ENCODE measurements around the gene SND1.

DNA sequence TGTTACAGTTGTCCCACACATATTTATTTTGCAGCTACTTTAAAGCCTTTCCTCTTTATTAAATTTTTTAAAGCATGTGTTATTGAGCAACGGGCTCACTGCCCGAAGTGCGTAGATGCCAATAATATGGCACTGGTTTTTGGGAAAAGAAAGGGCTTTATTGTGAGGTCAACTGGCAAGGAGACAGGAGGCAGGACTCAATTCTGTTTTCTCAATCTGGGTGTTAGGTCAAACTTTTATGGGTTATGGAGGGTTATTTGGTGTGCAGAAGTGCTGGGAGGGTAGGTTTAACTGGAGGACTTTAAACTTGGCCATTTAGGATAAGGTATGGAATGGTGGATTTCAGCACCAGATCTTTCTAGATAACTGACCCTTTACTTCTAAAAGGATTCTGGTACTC is 195.6 kb downstream of the SND1 start:
- TF ChIP-seq, protein P1, sequence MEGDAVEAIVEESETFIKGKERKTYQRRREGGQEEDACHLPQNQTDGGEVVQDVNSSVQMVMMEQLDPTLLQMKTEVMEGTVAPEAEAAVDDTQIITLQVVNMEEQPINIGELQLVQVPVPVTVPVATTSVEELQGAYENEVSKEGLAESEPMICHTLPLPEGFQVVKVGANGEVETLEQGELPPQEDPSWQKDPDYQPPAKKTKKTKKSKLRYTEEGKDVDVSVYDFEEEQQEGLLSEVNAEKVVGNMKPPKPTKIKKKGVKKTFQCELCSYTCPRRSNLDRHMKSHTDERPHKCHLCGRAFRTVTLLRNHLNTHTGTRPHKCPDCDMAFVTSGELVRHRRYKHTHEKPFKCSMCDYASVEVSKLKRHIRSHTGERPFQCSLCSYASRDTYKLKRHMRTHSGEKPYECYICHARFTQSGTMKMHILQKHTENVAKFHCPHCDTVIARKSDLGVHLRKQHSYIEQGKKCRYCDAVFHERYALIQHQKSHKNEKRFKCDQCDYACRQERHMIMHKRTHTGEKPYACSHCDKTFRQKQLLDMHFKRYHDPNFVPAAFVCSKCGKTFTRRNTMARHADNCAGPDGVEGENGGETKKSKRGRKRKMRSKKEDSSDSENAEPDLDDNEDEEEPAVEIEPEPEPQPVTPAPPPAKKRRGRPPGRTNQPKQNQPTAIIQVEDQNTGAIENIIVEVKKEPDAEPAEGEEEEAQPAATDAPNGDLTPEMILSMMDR (IDR thresholded peaks at IDR 0.05; ENCODE audit: low read depth, low read length, missing input control): no peak
- TF ChIP-seq JUND (IDR thresholded peaks at IDR 0.05): no peak
- no peak for TF ChIP-seq SP1 (IDR thresholded peaks at IDR 0.05)
- no peak for TF ChIP-seq RXRA (IDR thresholded peaks at IDR 0.05)
- TF ChIP-seq NR2F2 (IDR thresholded peaks at IDR 0.05): no peak
- TF ChIP-seq TAF1 (conservative IDR thresholded peaks at IDR 0.05): no peak
- TF ChIP-seq RAD21 (IDR thresholded peaks at IDR 0.05): no peak
- TF ChIP-seq, protein P2, sequence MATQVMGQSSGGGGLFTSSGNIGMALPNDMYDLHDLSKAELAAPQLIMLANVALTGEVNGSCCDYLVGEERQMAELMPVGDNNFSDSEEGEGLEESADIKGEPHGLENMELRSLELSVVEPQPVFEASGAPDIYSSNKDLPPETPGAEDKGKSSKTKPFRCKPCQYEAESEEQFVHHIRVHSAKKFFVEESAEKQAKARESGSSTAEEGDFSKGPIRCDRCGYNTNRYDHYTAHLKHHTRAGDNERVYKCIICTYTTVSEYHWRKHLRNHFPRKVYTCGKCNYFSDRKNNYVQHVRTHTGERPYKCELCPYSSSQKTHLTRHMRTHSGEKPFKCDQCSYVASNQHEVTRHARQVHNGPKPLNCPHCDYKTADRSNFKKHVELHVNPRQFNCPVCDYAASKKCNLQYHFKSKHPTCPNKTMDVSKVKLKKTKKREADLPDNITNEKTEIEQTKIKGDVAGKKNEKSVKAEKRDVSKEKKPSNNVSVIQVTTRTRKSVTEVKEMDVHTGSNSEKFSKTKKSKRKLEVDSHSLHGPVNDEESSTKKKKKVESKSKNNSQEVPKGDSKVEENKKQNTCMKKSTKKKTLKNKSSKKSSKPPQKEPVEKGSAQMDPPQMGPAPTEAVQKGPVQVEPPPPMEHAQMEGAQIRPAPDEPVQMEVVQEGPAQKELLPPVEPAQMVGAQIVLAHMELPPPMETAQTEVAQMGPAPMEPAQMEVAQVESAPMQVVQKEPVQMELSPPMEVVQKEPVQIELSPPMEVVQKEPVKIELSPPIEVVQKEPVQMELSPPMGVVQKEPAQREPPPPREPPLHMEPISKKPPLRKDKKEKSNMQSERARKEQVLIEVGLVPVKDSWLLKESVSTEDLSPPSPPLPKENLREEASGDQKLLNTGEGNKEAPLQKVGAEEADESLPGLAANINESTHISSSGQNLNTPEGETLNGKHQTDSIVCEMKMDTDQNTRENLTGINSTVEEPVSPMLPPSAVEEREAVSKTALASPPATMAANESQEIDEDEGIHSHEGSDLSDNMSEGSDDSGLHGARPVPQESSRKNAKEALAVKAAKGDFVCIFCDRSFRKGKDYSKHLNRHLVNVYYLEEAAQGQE (IDR thresholded peaks at IDR 0.05): no peak

Measured in liver (tissue), 3 donors.